HTR-8/SVneo (cell line): ENCODE measurements around the gene LIAS.
"Not testable (repeated sequence)": the region's sequence is repeated elsewhere in the genome, so short reads cannot be mapped to it uniquely, and the experiment has no call there.

Source experiments
- DNase-seq: peaks from one replicate; pipeline ENCODE4 v3.0.0; 2011; ENCODE audit warnings: low spot score, mixed read lengths; ENCODE audit not compliant: insufficient read length
- FAIRE-seq: peaks from 2 replicates; lab custom pipeline; 2011; peaks lifted over from hg19 to GRCh38; lab: Jason Lieb, UNC

Gene LIAS

GRCh38 chr4:39494354-39494753, 35.5 kb downstream of the LIAS start:
- DNase-seq (no peak), FAIRE-seq (no peak)

- no peak for FAIRE-seq
- no peak for DNase-seq
These were observed 36.8 kb downstream of the LIAS start for GRCh38 chr4:39495446-39496213.

DNA sequence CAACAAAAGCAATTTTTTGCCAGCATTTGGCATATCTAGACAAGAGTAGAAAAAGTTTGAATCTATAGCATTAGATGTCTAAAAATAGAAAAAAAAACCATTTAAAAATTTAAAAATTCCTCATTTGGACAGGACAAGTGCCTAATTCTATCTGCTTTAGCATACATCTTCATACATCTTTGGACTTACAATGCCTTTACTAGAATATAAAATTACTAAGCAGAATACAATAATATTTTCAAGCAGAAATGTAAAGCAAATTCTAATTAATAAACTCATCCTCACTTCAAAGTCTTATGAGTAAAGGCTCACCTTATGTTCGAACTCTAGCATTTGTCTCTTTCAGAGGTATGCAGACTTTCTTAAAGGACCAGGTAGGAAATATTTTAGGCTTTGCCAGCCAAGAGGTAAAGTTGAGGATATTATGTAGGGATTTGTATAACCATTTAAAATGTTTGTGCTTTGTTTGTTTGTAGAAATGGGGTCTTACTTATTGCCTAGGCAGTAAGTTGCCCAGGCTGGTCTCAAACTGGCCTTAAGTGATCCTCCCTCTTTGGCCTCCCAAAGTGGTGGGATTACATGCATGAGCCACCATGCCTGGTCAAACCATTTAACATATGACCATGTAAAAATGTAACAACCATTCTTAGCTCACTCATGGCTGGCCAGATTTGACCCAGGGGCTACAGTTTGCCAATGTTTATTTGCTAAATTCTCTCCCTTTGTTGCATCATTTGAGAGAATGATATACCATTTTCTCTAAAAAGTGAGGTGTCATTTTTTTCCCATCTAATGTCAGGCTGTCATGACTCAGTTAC, 39.3 kb downstream of the LIAS start:
- DNase-seq (no peak), FAIRE-seq (no peak)

DNA sequence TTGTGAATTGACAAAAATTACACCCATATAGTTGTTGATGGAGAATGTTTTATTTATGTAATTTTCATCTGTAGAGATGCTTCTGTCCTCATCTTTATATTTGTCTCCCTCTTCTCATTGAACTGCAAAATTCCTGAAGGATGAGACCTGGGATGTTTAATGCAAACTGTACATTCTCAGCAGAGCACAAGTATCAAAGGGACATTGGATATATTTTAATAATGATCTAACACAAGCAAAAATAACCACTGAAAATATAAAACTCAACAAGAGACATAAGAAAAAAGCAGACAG, 39.8 kb downstream of the LIAS start:
- FAIRE-seq (no peak), DNase-seq (no peak)

GRCh38 chr4:39502019-39502663, 43.3 kb downstream of the LIAS start:
- no peak for DNase-seq
- FAIRE-seq: no peak

- FAIRE-seq, DNase-seq: not testable (repeated sequence)
These were observed 43.8 kb downstream of the LIAS start for GRCh38 chr4:39502664-39503035.

- DNase-seq (no peak), FAIRE-seq (no peak)
These were observed 45.7 kb downstream of the LIAS start for GRCh38 chr4:39504538-39504937.

DNA sequence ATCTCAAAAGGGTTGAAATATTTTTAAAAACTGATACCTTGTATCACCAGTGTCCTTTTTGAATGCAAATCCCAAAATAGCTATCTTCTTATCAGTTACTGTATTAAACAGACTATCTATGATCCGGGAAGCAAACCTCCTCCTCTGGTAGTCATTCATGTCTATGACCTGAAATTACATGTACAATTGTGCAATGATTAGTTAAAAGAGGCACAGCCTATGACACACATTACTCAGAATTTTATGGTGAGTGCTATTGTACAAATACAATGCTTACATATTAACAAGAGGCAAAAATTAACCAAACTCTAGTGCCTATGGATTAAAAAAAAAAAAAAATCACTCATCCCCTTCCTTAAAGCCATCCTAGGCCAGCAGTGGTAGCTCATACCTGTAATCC, 46.7 kb downstream of the LIAS start:
- FAIRE-seq (no peak), DNase-seq (no peak)

DNA sequence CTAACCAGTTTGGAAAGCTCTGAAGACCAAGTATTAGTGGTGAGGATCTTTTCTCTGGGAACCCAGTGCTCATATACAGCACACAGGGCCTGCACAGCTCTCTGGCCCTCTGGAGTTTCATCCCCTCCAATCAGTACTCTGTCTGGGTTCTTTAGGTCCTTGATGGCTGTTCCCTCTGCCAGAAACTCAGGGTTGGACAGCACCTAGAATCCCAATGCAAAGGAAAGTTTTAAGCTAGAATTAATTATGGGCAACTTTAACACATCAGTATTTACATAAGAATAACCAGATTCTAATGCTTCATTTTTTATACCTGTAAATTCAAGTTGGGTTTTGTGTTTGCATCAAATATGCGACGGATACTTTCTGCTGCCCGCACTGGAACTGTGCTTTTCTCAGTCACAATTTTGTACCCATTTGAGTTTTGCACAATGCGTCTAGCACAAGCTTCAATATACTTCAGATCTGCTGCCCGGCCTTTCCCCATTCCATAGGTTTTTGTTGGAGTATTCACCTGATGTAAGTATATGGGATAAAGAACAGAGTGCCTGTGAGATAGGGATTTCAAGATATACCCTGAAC, 51.6 kb downstream of the LIAS start:
- DNase-seq (no peak), FAIRE-seq (no peak)

DNA sequence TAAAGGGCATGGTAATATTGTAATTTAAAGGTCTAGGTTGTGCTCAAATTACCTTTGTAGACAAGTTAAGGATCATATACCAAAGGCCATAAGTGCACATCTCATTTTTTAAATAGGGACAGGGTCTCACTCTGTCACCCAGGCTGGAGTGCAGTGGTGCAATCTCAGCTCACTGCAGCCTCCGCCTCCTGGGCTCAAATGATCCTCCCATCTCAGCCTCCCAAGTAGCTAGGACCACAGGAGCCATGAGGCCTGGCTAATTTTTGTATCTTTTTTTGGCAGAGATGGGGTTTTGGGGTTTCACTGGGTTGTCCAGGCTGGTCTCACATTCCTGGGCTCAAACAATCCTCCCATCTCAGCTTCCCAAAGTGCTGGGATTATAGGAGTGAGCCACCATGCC, 55.4 kb downstream of the LIAS start:
- FAIRE-seq: not testable (repeated sequence)

GRCh38 chr4:39514888-39515401, 56.1 kb downstream of the LIAS start:
- FAIRE-seq (no peak), DNase-seq (no peak)

More for the DNA sequence above, 55.4 kb downstream of the LIAS start:
- DNase-seq: not testable (repeated sequence)

- DNase-seq, FAIRE-seq: not testable (repeated sequence)
These were observed 57.0 kb downstream of the LIAS start for GRCh38 chr4:39515669-39516401.

- no peak for DNase-seq
- no peak for FAIRE-seq
These were observed 57.6 kb downstream of the LIAS start for GRCh38 chr4:39516407-39516966.

GRCh38 chr4:39518484-39518883, 59.6 kb downstream of the LIAS start:
- DNase-seq (no peak), FAIRE-seq (no peak)

DNA sequence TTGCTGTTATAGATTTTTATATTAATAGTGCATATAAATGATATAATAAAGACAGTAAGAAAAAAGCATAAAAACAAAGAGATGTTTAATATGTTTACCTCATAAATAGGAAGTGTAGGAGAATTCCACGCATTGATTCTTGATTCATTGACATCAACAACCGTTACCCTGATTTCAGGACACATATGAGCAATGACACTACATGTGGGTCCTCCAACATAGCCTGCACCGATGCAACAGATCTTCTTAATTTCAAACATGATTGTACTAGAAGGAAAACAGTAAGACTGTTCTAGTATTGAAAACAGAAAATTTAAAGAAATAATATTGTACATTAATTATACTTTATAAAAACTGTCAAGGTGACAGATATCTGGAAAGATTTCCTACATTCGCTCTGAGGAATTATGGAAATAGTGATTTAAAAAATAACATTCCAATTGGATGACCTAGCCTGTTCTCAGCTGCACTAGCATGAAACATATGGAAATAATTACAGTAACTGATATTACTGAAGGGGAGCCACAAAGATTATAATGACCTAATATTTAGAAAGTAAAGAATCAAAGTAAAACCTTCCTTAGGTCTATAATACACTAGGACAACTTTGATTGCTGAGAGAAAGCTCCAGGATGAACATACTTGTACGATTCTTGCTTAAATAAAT, 62.5 kb downstream of the LIAS start:
- FAIRE-seq (no peak), DNase-seq (peak; percentile 61)

DNA sequence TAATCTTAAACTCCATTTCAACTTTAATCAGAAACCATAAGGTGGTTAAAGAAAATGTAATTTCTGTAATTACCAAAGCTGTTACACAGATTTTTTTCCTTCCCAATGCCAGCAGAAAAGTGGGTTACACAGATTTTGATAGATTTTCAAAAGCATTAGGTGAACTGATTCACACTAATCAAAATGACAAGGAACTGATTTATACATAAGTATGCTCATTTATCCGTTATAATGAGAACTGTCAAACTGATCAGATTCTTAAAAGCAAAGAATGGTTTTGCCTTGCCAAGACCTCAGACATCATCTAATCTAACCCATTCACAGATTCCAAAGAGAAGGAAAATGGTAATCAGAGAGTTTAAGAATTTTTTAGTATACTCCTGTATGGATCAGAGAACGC, 63.2 kb downstream of the LIAS start:
- DNase-seq (no peak), FAIRE-seq (no peak)

- FAIRE-seq (no peak), DNase-seq (no peak)
These were observed 65.5 kb downstream of the LIAS start for GRCh38 chr4:39524161-39524957.
